ENCODE data around the gene SRP68. TPM values are rescaled to one million over a fixed set of nuclear protein-coding genes. Genes with fewer than 3 reads are reported as not detected.

Gene SRP68
- total RNA-seq, 1 donor from 2014 or later, result 76.1 TPM

DNA sequence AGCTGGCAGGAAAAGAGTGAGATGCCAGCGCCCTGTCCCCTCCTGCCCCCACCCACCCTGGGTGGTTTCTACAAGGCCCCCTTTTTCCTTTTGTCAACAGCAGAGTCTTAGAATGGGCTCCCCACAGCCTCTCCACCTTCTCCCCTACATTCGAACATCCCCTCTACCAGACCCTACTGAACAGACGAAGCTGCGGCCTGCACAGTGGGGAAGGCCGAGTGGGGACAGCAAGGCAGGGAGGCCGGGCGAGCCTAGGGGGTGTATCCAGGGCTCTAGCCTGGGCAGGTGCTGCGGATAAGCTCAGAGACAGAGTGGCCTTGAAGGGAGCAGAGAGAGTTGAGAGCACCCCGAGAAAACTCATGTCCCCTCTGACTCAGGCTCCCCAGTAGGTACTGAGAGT lies 14.1 kb upstream of the SRP68 start:
- Mint-ChIP-seq H3K27ac (no peak overlapping the region), H3K4me3 (no peak overlapping the region), H3K9me3 (no peaks in the 10 kb centered on the region), H3K27me3 (no peaks in the 10 kb centered on the region), H3K4me1 (no peaks in the 10 kb centered on the region), H3K36me3 (ENCODE audit: low read depth) (peaks cover 82% of the 10 kb centered on the region)
- ChIA-PET CTCF (no interaction called here), POLR2A (interaction anchor here (0.6 kb wide), 1 partner anchor 9 kb away, joined by 6 read pairs; no protein-coding TSS in a partner anchor)
- no peak for ATAC-seq (ENCODE audit: low read depth)
- intact Hi-C loops (cut with micrococcal nuclease), result no loop called here
- no peak for DNase-seq
- TF ChIP-seq, protein P1, sequence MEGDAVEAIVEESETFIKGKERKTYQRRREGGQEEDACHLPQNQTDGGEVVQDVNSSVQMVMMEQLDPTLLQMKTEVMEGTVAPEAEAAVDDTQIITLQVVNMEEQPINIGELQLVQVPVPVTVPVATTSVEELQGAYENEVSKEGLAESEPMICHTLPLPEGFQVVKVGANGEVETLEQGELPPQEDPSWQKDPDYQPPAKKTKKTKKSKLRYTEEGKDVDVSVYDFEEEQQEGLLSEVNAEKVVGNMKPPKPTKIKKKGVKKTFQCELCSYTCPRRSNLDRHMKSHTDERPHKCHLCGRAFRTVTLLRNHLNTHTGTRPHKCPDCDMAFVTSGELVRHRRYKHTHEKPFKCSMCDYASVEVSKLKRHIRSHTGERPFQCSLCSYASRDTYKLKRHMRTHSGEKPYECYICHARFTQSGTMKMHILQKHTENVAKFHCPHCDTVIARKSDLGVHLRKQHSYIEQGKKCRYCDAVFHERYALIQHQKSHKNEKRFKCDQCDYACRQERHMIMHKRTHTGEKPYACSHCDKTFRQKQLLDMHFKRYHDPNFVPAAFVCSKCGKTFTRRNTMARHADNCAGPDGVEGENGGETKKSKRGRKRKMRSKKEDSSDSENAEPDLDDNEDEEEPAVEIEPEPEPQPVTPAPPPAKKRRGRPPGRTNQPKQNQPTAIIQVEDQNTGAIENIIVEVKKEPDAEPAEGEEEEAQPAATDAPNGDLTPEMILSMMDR (IDR thresholded peaks at IDR 0.05), result no peak

DNA sequence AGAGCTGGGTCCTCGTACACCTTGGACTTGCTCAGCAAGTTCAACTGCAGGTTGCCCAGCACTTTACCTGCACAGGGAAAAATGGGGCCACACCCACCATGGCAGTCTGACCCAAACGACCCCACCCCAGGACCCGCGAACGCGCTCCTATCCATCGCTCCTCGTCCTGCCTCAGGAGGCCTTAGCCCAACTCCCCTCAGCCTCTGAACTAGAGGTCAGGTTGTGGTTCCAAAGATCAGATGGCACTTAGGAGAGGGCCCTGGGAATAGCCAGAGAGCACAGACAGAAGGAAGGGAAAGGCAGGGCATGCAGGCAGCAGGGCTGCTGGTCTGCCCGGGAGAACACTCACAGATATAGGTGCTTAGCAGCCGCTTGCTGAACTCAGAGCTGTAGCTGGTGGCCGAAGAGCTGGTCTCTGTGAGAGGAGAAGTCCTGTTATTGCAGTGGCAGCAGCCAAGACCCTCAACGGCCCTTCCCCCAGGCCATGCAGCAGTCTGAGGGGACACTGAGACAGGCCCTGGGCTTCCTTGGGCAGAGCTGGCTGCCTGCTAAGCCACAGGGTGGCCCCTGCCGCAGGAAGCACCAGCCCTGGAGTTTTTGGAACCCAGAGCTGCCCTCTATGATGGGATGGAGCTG lies 13.5 kb upstream of the SRP68 start:
- H3K4me3 Mint-ChIP-seq, result no peak overlapping the region
- CTCF ChIA-PET, result no interaction called here
- ATAC-seq (ENCODE audit: low read depth) (no peak), DNase-seq (no peak)
- TF ChIP-seq, protein P1 (IDR thresholded peaks at IDR 0.05), result no peak
- no peaks in the 10 kb centered on the region for H3K27me3 Mint-ChIP-seq
- intact Hi-C loops (cut with micrococcal nuclease), result no loop called here
- POLR2A ChIA-PET, result interaction anchor here (0.6 kb wide), 1 partner anchor 8 kb away, joined by 6 read pairs; no protein-coding TSS in a partner anchor
- no peak overlapping the region for H3K27ac Mint-ChIP-seq
- peaks cover 77% of the 10 kb centered on the region for H3K36me3 Mint-ChIP-seq (ENCODE audit: low read depth)
- H3K4me1 Mint-ChIP-seq, result no peaks in the 10 kb centered on the region
- no peaks in the 10 kb centered on the region for H3K9me3 Mint-ChIP-seq

DNA sequence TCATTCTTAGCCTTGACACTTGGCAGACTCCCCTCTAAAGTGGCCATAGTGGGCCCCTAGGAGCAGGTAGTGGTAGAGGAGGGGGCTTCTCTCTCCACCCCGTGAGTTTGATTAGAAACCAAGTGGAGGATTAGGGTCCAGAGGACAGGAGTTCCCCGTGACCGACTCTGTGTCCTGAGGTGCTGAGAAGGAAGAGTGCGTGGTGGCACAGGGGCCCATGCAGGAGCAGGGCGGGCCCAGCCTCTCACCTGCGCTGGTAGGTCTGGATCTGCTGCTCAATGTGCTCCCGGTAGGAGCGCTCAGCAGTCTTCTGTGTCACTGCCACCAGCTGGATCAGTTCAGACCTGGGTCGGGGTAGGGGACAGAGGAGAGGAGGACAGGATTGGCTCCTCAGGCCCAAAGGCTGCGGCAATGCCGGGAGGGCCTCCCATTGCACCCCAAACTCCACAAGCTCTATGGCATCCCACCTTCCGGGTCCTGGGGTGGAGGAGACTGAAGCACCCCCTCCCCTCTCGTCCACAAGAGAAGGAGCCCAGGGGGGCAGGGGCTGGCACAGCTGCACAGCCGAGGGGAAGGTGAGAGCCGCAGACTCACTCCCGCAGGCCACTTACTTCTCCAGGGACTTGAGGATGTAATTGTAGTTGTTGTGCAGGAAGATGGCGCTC lies 12.9 kb upstream of the SRP68 start:
- Mint-ChIP-seq H3K4me1 (peaks cover 2% of the 10 kb centered on the region), H3K27me3 (no peaks in the 10 kb centered on the region), H3K36me3 (ENCODE audit: low read depth) (peaks cover 75% of the 10 kb centered on the region), H3K27ac (no peak overlapping the region), H3K9me3 (no peaks in the 10 kb centered on the region), H3K4me3 (no peak overlapping the region)
- CTCF ChIA-PET, result no interaction called here
- ATAC-seq (ENCODE audit: low read depth) (no peak), DNase-seq (no peak)
- intact Hi-C loops (cut with micrococcal nuclease), result no loop called here
- TF ChIP-seq, protein P1 (IDR thresholded peaks at IDR 0.05), result no peak
- POLR2A ChIA-PET, result no interaction called here

DNA sequence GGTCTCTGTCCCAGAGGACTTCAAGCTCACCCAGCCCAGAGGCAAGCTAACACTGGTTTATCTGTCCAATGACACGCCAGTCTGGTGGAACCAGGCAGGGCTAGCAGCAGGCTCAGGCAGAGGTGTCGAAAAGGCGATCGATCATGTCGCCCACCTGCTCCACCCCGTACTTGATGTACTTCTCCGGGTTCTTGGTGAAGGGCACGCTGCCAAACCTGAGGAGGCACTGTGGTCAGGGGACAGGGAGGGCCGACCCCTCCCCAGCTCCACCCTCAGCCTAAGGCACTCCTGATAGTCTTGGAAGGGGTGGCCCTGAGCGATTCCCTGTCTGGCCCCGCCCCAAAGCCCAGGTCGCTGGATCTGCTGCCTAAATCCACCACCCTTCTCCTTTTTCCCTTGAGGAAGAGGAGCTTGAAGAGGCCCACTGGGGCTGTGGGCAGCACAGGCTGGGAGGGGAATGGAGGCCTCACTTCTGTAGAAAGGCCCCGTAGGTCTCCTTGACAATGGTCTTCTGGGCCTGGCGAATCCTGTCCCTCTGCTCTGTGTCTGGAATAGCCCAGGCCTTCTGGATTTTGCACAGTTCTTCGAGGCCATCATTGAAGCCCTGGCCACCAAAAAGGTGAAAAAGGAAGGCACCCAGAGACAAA lies 11.3 kb upstream of the SRP68 start:
- Mint-ChIP-seq H3K9me3 (no peaks in the 10 kb centered on the region), H3K27ac (no peak overlapping the region), H3K4me1 (peaks cover 10% of the 10 kb centered on the region), H3K4me3 (no peak overlapping the region), H3K36me3 (ENCODE audit: low read depth) (peaks cover 61% of the 10 kb centered on the region), H3K27me3 (peaks cover 2% of the 10 kb centered on the region)
- POLR2A ChIA-PET, result interaction anchor here (0.6 kb wide), 2 partner anchors 37 to 145 kb away, joined by 3 to 9 read pairs; no protein-coding TSS in a partner anchor
- CTCF ChIA-PET, result no interaction called here
- TF ChIP-seq, protein P1 (IDR thresholded peaks at IDR 0.05), result no peak
- DNase-seq (no peak), ATAC-seq (ENCODE audit: low read depth) (no peak)
- intact Hi-C loops (cut with micrococcal nuclease), result no loop called here

Data from activated B cell treated with CpG ODN at 0.5 μM for 24 hours (primary cell).